ENCODE measurements around the gene RUFY4. TPM values are rescaled to one million over a fixed set of nuclear protein-coding genes. Genes with fewer than 3 reads are reported as not detected.

The RUFY4 gene
- polyA plus RNA-seq, 1 donor (not counting 4 experiments of a cell fraction or from before 2014, with no cell fraction given), result not detected

GRCh38 chr2:218026244-218026643 is 42.8 kb upstream of the RUFY4 start:
- no peak for FAIRE-seq
- Histone ChIP-seq H3K9ac (ENCODE audit: control insufficient read depth, extremely low read depth, insufficient read depth, low read length) (no peak overlapping the region), H3K27me3 (ENCODE audit: control insufficient read depth, extremely low read depth, insufficient read depth, low read length) (peaks cover 11% of the 10 kb centered on the region), H3K27ac (ENCODE audit: control insufficient read depth, insufficient read depth, low read length) (no peak overlapping the region), H3K4me1 (ENCODE audit: control insufficient read depth, extremely low read depth, insufficient read depth, low read length) (peaks cover 23% of the 10 kb centered on the region), H4K20me1 (ENCODE audit: control insufficient read depth, extremely low read depth, insufficient read depth, low read length) (no peaks in the 10 kb centered on the region), H2AFZ (ENCODE audit: control insufficient read depth, low read length) (no peak overlapping the region), H3K79me2 (ENCODE audit: control insufficient read depth, insufficient read depth, low read length) (no peaks in the 10 kb centered on the region), H3K4me2 (ENCODE audit: control insufficient read depth, extremely low read depth, insufficient read depth, low read depth, low read length) (no peak overlapping the region), H3K4me3 (ENCODE audit: control insufficient read depth in 2 of 3, extremely low read depth in 1 of 3, insufficient read depth in 2 of 3, low read depth in 1 of 3, low read length in 3 of 3) (no peak overlapping the region), H3K36me3 (ENCODE audit: control insufficient read depth in 2 of 2, extremely low read depth in 1 of 2, insufficient read depth in 2 of 2, low read length in 2 of 2) (no peaks in the 10 kb centered on the region), H3K9me3 (ENCODE audit: control insufficient read depth, low read depth, low read length) (no peaks in the 10 kb centered on the region), H3K9me1 (ENCODE audit: control insufficient read depth, extremely low read depth, insufficient read depth, low read length) (no peaks in the 10 kb centered on the region)
- no peak for TF ChIP-seq CTCF (optimal IDR thresholded peaks at IDR 0.05 in 1 of 3, IDR thresholded peaks at IDR 0.05 in 1 of 3, conservative IDR thresholded peaks at IDR 0.05 in 1 of 3; ENCODE audit: extremely low read depth in 1 of 3, insufficient read depth in 2 of 3, low read length in 3 of 3)
- dilution Hi-C loops (cut with MboI; ENCODE audit: extremely low pct_ligation_motif_present, low sequenced_read_pairs), result no loop called here
- DNase-seq (ENCODE audit: low read depth, low spot score), result no peak

GRCh38 chr2:218026676-218027425 is 42.2 kb upstream of the RUFY4 start:
- dilution Hi-C loops (cut with MboI; ENCODE audit: extremely low pct_ligation_motif_present, low sequenced_read_pairs), result no loop called here
- H3K4me1 ChIP-seq (ENCODE audit: control insufficient read depth, extremely low read depth, insufficient read depth, low read length), result peaks cover 29% of the 10 kb centered on the region
- DNase-seq (ENCODE audit: low read depth, low spot score), result no peak

More at GRCh38 chr2:218026676-218027425, 42.2 kb upstream of the RUFY4 start:
- no peaks in the 10 kb centered on the region for H3K9me1 ChIP-seq (ENCODE audit: control insufficient read depth, extremely low read depth, insufficient read depth, low read length)
- H3K36me3 ChIP-seq (ENCODE audit: control insufficient read depth in 2 of 2, extremely low read depth in 1 of 2, insufficient read depth in 2 of 2, low read length in 2 of 2), result no peaks in the 10 kb centered on the region
- H3K27me3 ChIP-seq (ENCODE audit: control insufficient read depth, extremely low read depth, insufficient read depth, low read length), result peaks cover 7% of the 10 kb centered on the region
- H3K9ac ChIP-seq (ENCODE audit: control insufficient read depth, extremely low read depth, insufficient read depth, low read length), result no peak overlapping the region
- FAIRE-seq, result no peak
- H4K20me1 ChIP-seq (ENCODE audit: control insufficient read depth, extremely low read depth, insufficient read depth, low read length), result no peaks in the 10 kb centered on the region
- no peak for TF ChIP-seq EZH2 (IDR thresholded peaks at IDR 0.05; ENCODE audit: low read length)
- TF ChIP-seq CTCF (optimal IDR thresholded peaks at IDR 0.05 in 1 of 3, IDR thresholded peaks at IDR 0.05 in 1 of 3, conservative IDR thresholded peaks at IDR 0.05 in 1 of 3; ENCODE audit: extremely low read depth in 1 of 3, insufficient read depth in 2 of 3, low read length in 3 of 3), result no peak
- H3K4me3 ChIP-seq (ENCODE audit: control insufficient read depth in 2 of 3, extremely low read depth in 1 of 3, insufficient read depth in 2 of 3, low read depth in 1 of 3, low read length in 3 of 3), result no peak overlapping the region
- no peaks in the 10 kb centered on the region for H3K79me2 ChIP-seq (ENCODE audit: control insufficient read depth, insufficient read depth, low read length)
- H2AFZ ChIP-seq (ENCODE audit: control insufficient read depth, low read length), result no peak overlapping the region
- no peaks in the 10 kb centered on the region for H3K9me3 ChIP-seq (ENCODE audit: control insufficient read depth, low read depth, low read length)
- no peak overlapping the region for H3K4me2 ChIP-seq (ENCODE audit: control insufficient read depth, extremely low read depth, insufficient read depth, low read depth, low read length)
- H3K27ac ChIP-seq (ENCODE audit: control insufficient read depth, insufficient read depth, low read length), result no peak overlapping the region
